ENCODE measurements around the gene DUSP16. TPM values are rescaled to one million over a fixed set of nuclear protein-coding genes. Genes with fewer than 3 reads are reported as not detected.

The DUSP16 gene
- total RNA-seq, 1 donor from 2014 or later = 24.5 TPM

GRCh38 chr12:12436831-12437345, 125.8 kb downstream of the DUSP16 start:
- DNase-seq (ENCODE audit: low spot score) = no peak
- intact Hi-C loops (cut with DNase I) = no loop called here

- intact Hi-C loops (cut with DNase I) = no loop called here
- DNase-seq (ENCODE audit: low spot score) = no peak
These were observed 129.4 kb downstream of the DUSP16 start for GRCh38 chr12:12433203-12433731.

GRCh38 chr12:12432364-12432763, 130.3 kb downstream of the DUSP16 start:
- intact Hi-C loops (cut with DNase I) = no loop called here
- no peak for DNase-seq (ENCODE audit: low spot score)

- no peak for DNase-seq (ENCODE audit: low spot score)
- intact Hi-C loops (cut with DNase I) = no loop called here
These were observed 133.6 kb downstream of the DUSP16 start for GRCh38 chr12:12428961-12429657.

GRCh38 chr12:12428047-12428446, 134.6 kb downstream of the DUSP16 start:
- intact Hi-C loops (cut with DNase I) = no loop called here
- DNase-seq (ENCODE audit: low spot score) = no peak

- no peak for DNase-seq (ENCODE audit: low spot score)
These were observed 135.1 kb downstream of the DUSP16 start for GRCh38 chr12:12427568-12427967.

GRCh38 chr12:12425616-12426015, 137.0 kb downstream of the DUSP16 start:
- intact Hi-C loops (cut with DNase I) = no loop called here

More at GRCh38 chr12:12427568-12427967, 135.1 kb downstream of the DUSP16 start:
- intact Hi-C loops (cut with DNase I) = no loop called here

GRCh38 chr12:12425001-12425400, 137.7 kb downstream of the DUSP16 start:
- intact Hi-C loops (cut with DNase I) = no loop called here

More at GRCh38 chr12:12425616-12426015, 137.0 kb downstream of the DUSP16 start:
- no peak for DNase-seq (ENCODE audit: low spot score)

More at GRCh38 chr12:12425001-12425400, 137.7 kb downstream of the DUSP16 start:
- no peak for DNase-seq (ENCODE audit: low spot score)

Other genes starting within 250 kb of the DUSP16 start
- gene MANSC1, start 212.6 kb downstream of the DUSP16 start, total RNA-seq = 9.2 TPM
- 9.7 TPM for gene BORCS5, start 205.8 kb downstream of the DUSP16 start, total RNA-seq
- gene CREBL2, start 49.0 kb upstream of the DUSP16 start, total RNA-seq = 20.0 TPM
- not detected for gene GPR19, start 133.3 kb upstream of the DUSP16 start, total RNA-seq
- gene CDKN1B, start 154.5 kb upstream of the DUSP16 start, total RNA-seq = 29.5 TPM
- 13.0 TPM for gene APOLD1, start 222.8 kb upstream of the DUSP16 start, total RNA-seq